Measurements from ENCODE around the gene KIAA0319L.

Gene KIAA0319L

DNA sequence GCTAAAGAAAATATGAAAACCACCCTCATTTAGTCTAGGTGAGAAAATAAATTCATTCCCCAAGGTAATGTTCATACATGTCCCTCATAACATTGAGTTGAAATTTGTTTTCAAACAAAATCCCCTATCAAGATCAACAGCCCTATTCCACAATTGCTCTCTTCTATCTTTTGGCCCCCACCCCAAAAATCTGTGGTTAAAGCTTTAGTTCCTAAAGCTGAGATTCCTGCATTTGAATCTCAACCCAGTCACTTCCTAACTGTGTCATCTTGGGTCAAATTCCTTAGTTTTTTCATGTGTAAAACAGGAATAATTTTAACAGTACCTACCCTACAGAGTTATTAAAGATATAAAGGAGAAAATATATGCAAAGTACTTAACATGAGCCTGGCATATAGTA, 22.0 kb downstream of the KIAA0319L start:
- no peak for FAIRE-seq

DNA sequence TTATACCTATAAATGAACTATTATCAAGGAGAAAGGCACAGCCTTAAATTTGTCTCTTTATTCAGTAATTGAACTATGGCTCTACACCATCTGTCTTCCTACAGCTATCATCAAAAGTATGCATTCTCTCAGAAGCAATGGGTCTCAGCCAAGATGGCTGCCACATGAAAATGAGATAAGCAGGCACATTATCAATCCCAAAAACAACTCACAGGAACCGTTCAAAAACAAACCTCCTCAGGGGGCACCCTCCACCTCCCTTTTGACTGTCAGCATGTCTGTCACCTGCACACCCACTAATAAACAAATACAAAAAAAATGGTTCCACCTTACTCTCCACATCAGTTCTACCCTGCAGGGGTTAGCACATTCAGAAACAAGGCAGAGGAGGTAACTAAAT, 23.6 kb downstream of the KIAA0319L start:
- no peak for FAIRE-seq

DNA sequence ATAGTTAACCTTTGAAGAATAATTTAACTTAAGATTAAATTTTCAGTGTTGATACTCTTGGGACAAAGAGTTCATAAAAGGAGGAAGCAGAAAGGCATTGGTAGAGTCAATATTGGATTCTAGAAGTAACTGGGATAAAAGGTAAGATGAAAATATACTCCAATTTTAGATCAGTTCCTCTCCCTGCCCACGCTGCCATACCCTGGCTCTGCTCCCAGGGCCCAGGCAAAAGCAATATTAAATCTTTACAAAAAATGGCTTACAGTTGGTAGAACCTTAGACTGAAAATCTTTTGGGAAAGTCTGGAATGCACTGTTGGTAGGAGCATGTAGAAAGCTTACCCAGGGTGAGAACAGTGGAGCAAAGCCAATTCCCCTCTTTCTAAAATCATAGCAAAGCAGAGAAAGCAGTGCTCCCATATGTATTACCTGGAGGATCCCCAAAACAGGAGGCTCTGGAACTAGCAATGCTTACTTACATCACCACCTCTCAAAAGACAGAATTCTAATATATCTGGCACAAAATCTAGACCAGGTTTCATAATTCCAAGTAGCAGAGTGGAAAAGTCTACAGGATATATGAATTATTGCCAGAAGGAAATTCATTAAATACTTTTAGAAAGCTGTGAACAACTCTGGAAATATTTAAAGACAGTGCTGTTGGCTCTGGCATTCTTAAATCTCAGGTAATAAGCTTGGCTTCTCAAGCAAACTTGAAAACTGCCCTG, 24.5 kb downstream of the KIAA0319L start:
- FAIRE-seq, result no peak

DNA sequence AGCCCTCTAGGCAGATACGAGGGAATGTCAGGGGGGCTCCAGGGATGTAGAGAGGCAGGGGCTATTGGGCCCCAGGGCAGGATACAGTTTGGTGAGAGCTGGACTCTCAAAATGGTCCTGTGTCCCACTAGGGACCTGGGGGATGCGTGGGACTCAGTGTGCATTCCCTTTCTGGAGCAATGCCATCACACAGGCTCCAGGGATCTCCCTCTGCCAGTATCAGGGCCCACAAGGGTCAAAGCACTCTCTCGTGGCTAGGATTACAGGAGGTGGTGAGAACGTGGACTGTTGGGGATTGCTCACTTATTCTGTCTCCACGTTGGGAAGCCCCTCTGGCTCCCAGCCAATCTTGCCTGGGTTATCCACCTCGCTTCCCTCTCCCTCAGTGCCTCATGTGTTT, 25.8 kb downstream of the KIAA0319L start:
- no peak for FAIRE-seq

DNA sequence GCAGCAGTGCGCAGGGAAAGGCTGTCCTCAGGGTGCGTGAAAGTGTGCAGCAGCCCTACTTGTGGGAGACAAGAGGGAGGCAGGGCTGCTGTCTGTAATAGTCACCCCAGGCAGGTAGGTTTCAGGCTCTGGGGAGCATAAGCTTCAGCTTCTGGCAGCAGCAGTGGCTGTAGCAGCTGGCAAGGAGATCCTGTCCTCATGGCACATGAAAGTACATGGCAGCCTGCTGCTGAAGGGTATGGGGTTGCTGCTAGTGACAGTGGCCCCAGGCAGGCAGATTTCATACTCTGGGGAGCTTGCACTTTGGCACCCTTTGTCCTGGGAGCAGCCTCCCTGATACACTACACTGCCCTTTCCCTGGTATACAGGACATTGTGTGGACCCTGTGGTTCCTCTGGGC, 26.3 kb downstream of the KIAA0319L start:
- FAIRE-seq, result no peak

DNA sequence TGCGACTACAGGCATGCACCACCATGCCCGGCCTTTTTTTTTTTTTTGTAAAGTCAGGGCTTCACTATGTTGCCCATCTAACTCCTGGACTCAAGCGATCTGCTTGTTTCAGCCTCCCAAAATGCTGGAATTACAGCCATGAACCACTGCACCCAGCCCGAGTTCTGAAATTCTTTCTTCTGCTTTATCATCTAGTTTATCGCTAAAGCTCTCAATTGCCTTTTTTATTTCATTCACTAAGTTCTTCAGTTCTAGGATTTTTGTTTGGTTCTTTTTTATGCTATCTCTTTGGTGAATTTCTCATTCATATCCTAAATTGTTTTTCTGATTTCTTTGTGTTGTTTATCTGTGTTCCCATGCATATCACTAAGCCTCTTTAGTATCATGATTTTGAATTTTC, 27.0 kb downstream of the KIAA0319L start:
- FAIRE-seq, result no peak

DNA sequence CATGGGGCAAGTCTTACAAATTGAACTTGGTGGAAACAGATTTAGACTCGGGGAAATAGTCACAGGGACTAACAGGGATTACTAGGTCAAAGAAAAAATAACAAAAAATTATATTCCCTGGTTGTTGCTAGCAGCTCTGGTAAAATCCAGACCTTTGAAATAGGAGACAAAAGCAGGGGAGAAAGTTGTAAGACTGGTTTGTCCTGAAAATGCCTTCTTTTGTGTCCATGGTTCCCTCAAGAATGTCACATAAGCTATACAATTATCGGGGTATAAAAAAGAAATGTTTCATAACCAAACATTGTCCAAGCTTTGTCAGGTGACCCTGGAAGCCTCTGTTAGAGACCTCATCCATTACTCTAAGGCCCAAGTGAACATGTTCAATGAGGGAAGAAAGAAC, 33.1 kb downstream of the KIAA0319L start:
- no peak for FAIRE-seq

DNA sequence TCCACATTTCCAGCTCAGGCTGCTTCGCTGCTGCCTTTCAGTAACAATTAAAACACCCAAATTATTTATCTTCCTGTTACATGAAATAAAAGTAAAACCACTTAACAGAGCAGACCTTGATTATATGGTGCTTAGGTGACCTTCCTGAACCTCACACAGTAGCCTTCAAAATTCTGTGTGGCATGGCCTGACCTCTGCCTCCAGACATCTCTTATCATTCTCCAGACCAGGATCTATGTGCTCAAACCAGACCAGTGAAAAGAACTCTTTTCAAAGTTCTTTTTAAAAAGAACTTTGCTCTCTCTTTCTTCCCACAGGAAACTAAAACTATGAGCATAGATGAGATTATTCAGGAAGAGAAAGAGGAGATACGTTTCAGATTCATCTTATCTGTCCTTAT, 37.8 kb downstream of the KIAA0319L start:
- no peak for FAIRE-seq

DNA sequence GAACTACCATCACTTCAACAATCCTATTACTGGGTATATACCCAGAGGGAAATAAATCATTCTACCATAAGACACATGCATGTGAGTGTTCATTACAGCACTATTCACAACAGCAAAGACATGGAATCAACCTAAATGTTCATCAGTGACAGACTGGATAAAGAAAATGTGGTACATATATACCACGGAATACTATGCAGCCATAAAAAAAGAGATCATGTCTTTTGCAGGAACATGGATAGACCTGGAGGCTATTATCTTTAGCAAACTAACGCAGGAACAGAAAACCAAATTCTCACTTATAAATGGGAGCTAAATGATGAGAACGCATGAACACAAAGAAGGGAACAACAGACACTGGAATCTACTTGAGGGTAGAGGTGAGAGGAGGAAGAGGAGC, 39.0 kb downstream of the KIAA0319L start:
- FAIRE-seq, result no peak

DNA sequence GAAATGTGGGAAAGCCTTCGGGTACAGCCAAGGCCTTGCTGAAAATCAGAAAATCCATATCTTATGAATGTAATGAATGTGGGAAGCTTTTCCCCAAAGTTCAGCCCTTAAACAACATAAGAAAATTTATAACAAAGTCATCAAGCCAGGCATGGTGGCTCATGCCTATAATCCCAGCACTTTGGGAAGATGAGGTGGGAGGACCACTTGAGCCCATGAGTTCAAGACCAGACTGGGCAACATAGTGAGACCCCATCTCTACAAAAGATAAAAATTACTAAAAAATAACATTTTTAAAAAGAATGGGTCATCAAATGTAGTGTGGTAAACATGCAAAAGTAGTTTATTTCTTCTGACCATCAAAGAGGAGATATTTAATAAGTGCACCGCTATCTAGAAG, 45.9 kb downstream of the KIAA0319L start:
- FAIRE-seq, result no peak

DNA sequence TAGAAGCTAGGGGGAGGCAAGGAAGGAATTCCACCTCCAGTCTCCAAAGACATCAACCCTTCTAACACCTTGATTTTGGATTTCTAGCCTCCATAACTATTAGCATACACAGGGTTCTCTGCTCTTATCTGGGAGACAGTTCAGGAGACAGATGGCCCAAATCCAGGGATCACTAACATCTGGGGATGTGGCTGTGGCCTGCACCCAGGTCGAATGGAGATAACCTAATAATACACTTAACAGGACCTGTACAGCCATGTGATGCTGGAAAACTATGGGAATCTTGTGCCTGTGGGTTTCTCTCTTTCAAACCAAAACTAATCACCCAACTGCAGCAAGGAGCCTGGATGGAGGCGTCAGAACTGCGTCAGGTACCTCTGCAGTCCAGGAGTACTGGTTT, 47.6 kb downstream of the KIAA0319L start:
- FAIRE-seq, result no peak

DNA sequence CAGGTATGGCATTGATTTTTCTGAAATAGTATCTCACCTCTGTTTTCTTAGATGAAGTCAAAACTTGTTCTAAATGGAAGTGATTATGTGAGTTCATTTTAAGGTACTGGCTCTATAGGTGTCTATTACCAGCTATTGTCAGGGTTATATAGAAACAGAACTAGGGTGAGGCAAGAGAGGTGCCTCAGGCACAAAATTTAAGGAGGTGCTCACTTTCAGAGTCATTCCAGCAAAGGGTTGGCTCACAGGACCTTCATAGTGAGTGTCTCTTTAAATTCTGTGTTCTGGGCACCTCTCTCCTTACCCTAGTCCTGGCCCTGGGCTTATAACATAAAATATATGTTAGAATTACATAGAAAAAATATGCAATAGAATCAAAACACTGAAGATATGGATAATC, 49.3 kb downstream of the KIAA0319L start:
- no peak for FAIRE-seq

DNA sequence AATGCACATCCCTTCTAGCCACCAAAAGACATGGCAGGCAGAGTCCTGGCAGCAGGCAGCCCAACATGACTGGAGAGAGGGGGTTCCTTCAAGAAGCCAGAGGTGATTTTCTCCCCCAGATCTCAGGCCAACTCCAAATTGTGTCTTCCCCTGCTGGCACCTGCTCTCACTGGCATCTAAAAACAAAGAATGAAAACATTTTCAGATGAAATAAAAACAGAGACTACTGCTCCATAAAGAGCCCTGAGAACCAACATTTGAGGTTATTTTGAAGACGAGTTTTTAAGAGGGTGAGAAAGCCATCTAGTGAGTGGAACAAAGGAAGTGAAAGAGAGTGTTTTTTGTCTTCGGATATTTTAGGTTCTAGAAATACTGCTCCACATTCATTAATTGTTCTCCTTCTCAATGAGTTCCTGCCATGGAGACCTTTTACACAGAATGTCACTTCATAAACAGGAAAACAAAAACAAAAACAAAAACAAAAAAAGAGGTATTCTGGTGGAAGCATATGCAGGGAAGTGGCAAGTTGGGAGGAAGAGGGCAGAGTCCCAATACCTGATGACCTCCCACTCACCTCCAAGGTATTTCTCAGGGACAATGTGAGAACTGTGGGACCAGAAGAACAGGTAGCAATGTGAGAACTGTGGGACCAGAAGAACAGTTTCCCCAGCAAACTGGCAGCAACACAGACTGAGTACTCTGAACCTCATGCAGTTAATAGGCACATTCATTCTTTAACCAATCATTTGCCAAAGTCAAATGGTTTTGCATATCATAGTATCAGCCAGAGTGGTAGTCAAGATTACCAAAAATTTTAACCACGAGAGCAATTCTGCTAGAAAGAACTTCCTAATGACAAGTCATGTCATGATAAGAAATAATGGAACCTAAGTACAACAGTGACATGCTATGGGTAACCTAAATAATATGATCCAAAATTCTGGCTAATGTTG, 50.0 kb downstream of the KIAA0319L start:
- FAIRE-seq, result no peak

DNA sequence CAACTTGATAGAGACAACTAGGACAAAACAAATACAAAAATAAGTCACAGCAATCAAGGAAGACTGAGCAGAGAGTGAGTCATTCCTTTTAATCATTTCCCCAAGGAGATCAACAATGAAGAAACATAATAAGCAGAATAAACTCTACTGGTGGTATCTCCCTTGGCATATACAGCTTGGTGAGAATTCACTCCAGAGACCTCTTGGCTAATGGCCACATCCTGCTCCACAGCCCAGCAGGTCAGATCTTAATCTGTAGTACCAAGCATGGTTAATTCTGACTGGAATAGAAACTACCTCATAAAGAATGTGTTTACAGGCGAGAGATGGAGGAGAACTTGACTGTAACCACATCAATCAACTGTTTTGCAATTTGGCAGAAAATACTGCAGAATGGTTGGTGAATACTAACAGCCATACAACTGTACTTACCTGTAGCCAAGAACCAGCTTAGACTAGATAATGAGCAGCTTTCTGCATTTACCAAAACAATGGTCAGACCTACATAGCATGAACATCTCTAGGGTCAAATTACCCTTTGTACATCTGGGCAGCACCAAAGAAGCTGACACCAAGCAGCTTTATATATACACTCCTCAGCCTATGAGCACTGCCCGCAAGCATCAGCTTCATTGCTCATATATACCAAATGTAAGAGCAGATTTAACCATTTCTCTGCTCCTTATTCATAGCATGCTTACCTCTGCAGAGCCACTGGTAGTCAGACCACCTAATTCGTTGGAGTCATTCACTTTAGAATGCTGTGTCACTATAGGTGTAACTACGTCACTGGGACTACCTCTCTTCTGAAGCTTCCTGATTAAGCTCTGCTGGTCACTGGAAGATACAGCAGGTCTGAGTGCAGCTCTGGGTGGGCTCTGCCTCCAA, 51.0 kb downstream of the KIAA0319L start:
- FAIRE-seq, result no peak

DNA sequence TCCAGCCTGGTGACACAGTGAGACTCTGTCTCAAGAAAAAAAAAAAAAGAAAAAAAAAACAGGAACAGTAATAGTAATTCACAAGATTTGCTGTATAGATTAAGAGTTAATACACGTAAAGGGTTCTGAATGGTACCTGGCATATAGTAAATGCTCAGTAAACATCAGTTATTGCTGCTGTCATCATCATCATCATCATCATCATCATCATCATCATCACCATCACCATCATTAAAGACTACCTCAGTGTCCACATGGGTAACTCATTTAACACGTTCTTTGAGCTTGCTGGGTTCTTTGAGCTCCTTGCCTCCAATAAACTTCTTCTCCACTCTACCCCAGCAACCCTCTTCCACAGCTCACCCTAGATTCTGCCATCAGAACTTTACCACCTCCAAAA, 55.0 kb downstream of the KIAA0319L start:
- FAIRE-seq, result no peak

DNA sequence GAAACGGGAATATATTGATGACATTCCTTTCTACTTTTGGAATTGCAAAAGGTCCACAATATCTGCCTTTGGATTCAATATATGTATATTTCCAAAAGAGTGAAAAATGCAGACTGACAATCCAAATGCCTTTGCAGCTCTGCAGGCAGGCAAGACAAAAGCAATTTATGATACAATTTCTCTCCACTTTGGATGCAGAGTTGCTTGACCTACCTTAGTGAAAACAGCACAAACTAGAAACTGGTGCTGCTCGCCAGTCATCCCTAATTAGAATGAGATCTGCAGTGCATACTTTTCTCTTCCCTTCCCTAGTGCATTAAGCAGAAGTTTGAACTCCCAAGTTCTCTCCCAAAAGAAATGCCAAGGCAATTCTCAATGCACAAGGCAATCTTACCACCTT, 56.8 kb downstream of the KIAA0319L start:
- FAIRE-seq, result no peak

DNA sequence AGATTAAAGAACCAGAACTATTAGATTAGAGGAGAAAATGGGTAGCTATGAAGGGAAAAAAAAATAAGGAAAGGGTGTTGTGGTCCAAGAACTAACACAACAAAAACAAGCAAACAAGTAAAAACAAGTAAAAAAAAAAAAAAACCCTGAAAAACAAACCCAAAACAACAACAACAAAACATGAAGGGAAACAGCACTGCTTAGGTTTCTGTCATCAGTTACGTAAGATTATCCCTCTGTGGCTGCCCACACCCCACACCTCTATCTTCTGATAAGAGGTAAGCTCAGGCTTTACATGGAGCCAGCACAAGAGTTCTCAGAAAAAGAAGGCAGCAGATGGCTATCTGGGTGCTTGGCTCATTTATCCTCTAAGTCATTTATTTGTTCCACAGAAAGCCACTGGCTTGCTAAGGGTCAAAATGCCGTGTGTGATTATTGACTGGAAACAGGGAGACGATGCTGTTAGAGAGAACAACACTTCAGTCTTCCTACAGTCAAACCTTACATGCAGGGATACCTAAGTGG, 57.5 kb downstream of the KIAA0319L start:
- no peak for FAIRE-seq

DNA sequence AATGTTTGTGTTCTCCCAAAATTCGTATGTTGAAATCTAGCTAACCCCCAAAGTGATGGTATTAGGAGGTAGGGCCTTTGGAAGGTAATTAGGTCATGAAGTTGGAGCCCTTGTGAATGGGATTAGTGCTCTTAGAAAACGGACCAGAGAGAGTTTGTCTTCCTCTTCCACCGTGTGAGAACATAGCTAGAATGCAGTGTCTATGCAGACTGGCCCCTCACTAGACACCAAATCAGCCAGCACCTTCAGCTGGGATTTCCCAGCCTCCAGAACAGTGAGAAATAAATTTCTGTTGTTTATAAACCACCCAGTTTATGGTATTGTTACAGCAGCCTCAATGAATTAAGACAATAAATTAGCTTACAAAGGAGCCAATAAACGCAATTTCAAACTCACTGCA, 58.0 kb downstream of the KIAA0319L start:
- FAIRE-seq, result no peak

DNA sequence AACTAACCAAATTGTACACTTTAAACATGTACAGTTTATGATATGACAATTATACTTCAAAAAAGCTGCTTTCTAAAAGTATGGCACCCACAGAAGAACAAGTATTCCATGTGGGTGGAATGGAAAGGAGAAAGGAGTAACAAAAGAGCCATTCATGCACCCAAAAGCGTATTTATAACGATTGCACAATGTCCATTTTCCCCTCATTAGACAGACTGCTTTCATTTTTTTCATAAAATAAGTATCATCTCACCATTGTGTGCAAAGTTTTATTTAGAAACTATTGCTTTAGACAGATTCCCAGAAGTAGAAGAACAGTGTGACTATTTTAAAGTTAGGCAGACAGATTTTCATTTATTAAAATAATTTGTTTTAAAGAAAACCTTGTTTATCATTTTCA, 59.6 kb downstream of the KIAA0319L start:
- no peak for FAIRE-seq

DNA sequence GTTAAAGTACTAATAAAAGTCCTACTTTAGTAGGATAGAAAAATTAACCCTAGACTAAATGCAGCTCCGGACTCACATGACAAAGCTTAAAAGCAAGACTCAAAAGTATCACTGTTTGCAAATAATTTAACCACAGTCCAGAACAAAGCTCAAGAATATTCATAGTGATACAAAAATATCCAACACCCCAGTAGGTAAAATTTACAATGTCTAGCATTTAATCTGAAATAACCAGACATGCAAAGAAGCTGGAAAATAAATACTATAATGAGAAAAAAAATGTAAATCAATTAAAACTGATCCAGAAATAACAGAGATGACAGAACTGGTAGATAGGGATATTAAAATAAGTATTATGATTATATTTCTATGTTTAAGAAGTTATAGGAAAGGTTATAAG, 67.0 kb downstream of the KIAA0319L start:
- peak; percentile 26 for FAIRE-seq

DNA sequence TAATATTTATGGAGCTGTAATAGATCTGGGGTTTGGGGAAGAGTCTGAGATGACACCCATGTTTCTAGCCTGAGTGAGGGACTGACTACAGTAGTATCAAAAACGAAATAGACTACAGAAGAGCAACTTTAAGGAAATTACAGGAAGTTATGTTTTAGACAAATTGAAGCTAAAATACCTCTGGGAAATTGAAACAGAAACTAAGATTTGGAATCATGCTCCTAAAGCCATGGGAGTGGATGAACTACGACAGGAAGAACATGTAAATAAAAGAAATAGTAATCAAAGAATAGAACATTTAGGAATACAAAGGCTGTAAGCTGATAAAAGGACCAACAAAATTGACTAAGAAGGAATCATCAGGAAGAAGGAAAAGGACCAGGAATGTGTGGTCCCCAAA, 68.9 kb downstream of the KIAA0319L start:
- no peak for FAIRE-seq

DNA sequence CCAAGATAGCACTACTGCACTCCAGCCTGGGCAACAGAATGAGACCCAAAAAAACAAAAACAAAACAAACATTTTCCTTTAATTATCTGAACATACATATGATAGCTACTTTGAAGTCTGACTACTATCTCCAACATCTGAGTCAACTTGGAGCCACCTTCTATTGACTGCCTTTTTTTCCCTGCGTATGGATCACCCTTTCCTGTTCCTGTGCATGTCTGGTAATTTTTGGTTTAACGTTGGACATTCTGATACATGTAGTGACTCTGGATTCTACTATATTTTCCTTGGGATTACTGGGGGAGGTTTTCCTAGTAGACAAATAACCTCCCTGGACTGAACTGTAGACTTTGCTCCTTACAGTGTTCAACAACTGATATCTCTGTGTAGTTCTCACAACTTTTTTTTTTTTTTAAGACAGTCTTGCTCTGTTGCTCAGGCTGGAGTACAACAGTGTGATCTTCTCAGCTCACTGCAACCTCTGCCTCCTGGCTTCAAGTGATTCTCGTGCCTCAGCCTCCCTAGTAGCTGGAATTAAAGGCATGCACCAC, 70.3 kb downstream of the KIAA0319L start:
- no peak for FAIRE-seq

DNA sequence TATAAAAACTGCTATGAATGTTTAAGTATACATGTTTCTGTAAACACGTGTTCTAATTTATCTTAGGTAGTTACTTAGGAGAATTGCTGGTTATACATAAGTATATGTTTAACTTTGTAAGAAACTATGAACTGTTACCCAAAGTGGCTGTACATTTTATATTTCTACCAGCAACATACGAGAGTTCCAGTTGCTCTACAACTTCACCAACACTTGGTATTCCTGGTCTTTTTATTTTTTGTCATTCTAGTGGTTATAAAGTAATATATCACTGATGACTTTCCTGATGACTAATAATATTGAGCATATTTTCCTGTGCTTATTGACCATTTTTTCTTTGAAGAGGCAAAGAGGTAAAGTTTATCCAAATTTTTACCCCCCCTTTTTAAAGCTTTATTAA, 76.0 kb downstream of the KIAA0319L start:
- FAIRE-seq, result no peak

Measured in TTC549 (cell line).